GM12878 (cell line): ENCODE results near the gene POU2AF1. TPM values are rescaled to one million over a fixed set of nuclear protein-coding genes. Genes with fewer than 3 reads are reported as not detected.

Experiments used
- ATAC-seq: fragments of 200-7000 bp; cut with Tn5 transposase; 3 replicates; pipeline ENCODE4 v1.9.1; 2020; ENCODE audit warnings: mild to moderate bottlenecking, moderate library complexity
- BruUV-seq: library from RNA; stranded (reverse); fragments of 400-500 nt; replicated peaks from 2 replicates; lab custom pipeline; 2021; lab: Mats Ljungman, UMichigan
- CTCF ChIA-PET: fragments of 300-600 bp; sonication (Branson Sonifier 250); formaldehyde crosslinking; extraction: SDS; loops from one replicate; lab custom pipeline; 2021; ENCODE audit warnings: inconsistent platforms; lab: Yijun Ruan, JAX
- POLR2A ChIA-PET: fragments of 350-600 bp; formaldehyde crosslinking; extraction: SDS; loops from one replicate; lab custom pipeline; 2021; ENCODE audit warnings: inconsistent platforms; lab: Charles Lee
- RAD21 ChIA-PET: fragments of 300-600 bp; sonication (Branson Sonifier 250); formaldehyde crosslinking; loops from one replicate; lab custom pipeline; 2023; ENCODE audit warnings: antibody characterized with exemption; ENCODE audit not compliant: unreplicated experiment; lab: Charles Lee
- SMC1A ChIA-PET: fragments of 300-600 bp; sonication (Branson Sonifier 250); formaldehyde crosslinking; loops from one replicate; lab custom pipeline; 2023; ENCODE audit not compliant: unreplicated experiment, uncharacterized antibody; lab: Charles Lee
- DNase-seq: peaks from one replicate; pipeline ENCODE4 v3.0.0-alpha.2; 2011; ENCODE audit warnings: low read depth, low spot score
- FAIRE-seq: peaks from 3 replicates; lab custom pipeline; 2011; peaks lifted over from hg19 to GRCh38; lab: Jason Lieb, UNC
- H2AFZ ChIP-seq: 2 replicates; pipeline ENCODE4 v1.6.0; 2011; ENCODE audit warnings: low read depth, low read length, control low read depth; ENCODE audit not compliant: control insufficient read depth
- H3K27ac ChIP-seq: 2 replicates; pipeline ENCODE4 v1.5.1; 2011; ENCODE audit warnings: control low read depth; ENCODE audit not compliant: control insufficient read depth, insufficient read depth
- H3K27me3 ChIP-seq, 2 experiments: replicated peaks in 1 of 2; 2 replicates each; pipeline versions ENCODE4 v1.6.0 to v1.6.1; 2011; ENCODE audit warnings: low read length in 1 of 2; ENCODE audit not compliant: control insufficient read depth in 2 of 2, insufficient read depth in 2 of 2
- H3K36me3 ChIP-seq, 2 experiments: 2 replicates each; pipeline ENCODE4 v1.5.1; 2011; ENCODE audit warnings: low read length in 1 of 2; ENCODE audit not compliant: control insufficient read depth in 2 of 2, insufficient read depth in 2 of 2
- H3K4me1 ChIP-seq: 2 replicates; pipeline ENCODE4 v1.6.1; 2011; ENCODE audit warnings: mild to moderate bottlenecking, low read length, moderate library complexity, mixed read lengths; ENCODE audit not compliant: control insufficient read depth, insufficient read depth
- H3K4me2 ChIP-seq: 2 replicates; pipeline ENCODE4 v1.6.0; 2011; ENCODE audit warnings: control low read depth; ENCODE audit not compliant: control insufficient read depth, insufficient read depth
- H3K4me3 ChIP-seq: fragments of 200-600 bp; sonication (generic); 2 replicates; pipeline ENCODE4 v1.5.1; 2016
- H3K79me2 ChIP-seq: 2 replicates; pipeline ENCODE4 v1.6.0; 2011; ENCODE audit warnings: low read length; ENCODE audit not compliant: control insufficient read depth, insufficient read depth
- H3K9ac ChIP-seq: 2 replicates; pipeline ENCODE4 v1.8.0; 2011; ENCODE audit warnings: low read length, control low read depth, mixed read lengths; ENCODE audit not compliant: control insufficient read depth, insufficient read depth
- H3K9me3 ChIP-seq: replicated peaks from 3 replicates; pipeline ENCODE4 v1.5.1; 2011; ENCODE audit warnings: mild to moderate bottlenecking, low read length; ENCODE audit not compliant: control insufficient read depth, insufficient read depth
- H4K20me1 ChIP-seq: 2 replicates; pipeline ENCODE4 v1.6.0; 2011; ENCODE audit not compliant: control insufficient read depth, insufficient read depth
- ATF7 ChIP-seq: fragments of 450-650 bp; IDR thresholded peaks from 2 replicates; pipeline ENCODE4 v1.6.1; 2016; ENCODE audit warnings: low read depth, mild to moderate bottlenecking
- CBX5 ChIP-seq: sonication (generic); IDR thresholded peaks from 2 replicates; pipeline ENCODE4 v1.6.1; 2016; ENCODE audit warnings: low read depth, moderate library complexity, mild to moderate bottlenecking, inconsistent platforms
- DPF2 ChIP-seq: fragments of 450-650 bp; IDR thresholded peaks from 2 replicates; pipeline ENCODE4 v1.6.1; 2017; ENCODE audit warnings: mild to moderate bottlenecking
- EGR1 ChIP-seq, 2 experiments: IDR thresholded peaks; 1 replicate in 1 of 2; 2 replicates in 1 of 2; pipeline ENCODE4 v1.6.1; 2011 to 2012; ENCODE audit warnings: low read depth in 2 of 2, low read length in 2 of 2, borderline replicate concordance in 1 of 2, mild to moderate bottlenecking in 1 of 2, moderate library complexity in 1 of 2
- ELK1 ChIP-seq: IDR thresholded peaks from 2 replicates; pipeline ENCODE4 v1.6.1; 2012; ENCODE audit warnings: low read depth, low read length, improper control_type of control experiment
- IRF5 ChIP-seq: fragments of 450-650 bp; IDR thresholded peaks from 2 replicates; pipeline ENCODE4 v1.6.1; 2017; ENCODE audit warnings: borderline replicate concordance
- ZBED1 ChIP-seq: IDR thresholded peaks from 2 replicates; pipeline ENCODE4 v1.6.1; 2016; ENCODE audit warnings: borderline replicate concordance
- ZNF274 ChIP-seq: IDR thresholded peaks from one replicate; pipeline ENCODE4 v1.8.0; 2011; ENCODE audit not compliant: insufficient read length, insufficient read depth
- ZNF622 ChIP-seq: fragments of 450-650 bp; IDR thresholded peaks from 2 replicates; pipeline ENCODE4 v1.6.1; 2017; ENCODE audit warnings: mild to moderate bottlenecking, inconsistent platforms
- ZZZ3 ChIP-seq: IDR thresholded peaks from 2 replicates; pipeline ENCODE4 v1.6.1; 2011; ENCODE audit warnings: low read depth; ENCODE audit not compliant: control insufficient read depth, insufficient read length
- WGBS: methylation state at CpG from one replicate; pipeline ENCODE4 v1.1.6; 2016; ENCODE audit warnings: low lambda C conversion rate; ENCODE audit not compliant: insufficient replicate concordance, insufficient coverage; ENCODE audit errors: missing lambda C conversion rate; 5-methylcytosine and 5-hydroxymethylcytosine counted together
- in situ Hi-C: fragments of 300-500 bp; cut with MboI; formaldehyde crosslinking; loops from 9 replicates; pipeline ENCODE4 v1.14.3; 2018; ENCODE audit warnings: mixed read lengths
- intact Hi-C: fragments of 100-400 bp; cut with micrococcal nuclease; formaldehyde crosslinking; loops from one replicate; pipeline ENCODE4 v1.14.2; 2022; ENCODE audit not compliant: unreplicated experiment
- polyA plus RNA-seq, 11 experiments: library from polyadenylated mRNA; depleted of rRNA in 4 of 11; unstranded in 6 of 11; stranded (reverse) in 5 of 11; fragments of >200 nt; fragmentation: Nextera tagmentation in 4 of 11; fragmentation: Illumina TruSeq in 1 of 11; extraction: Ambion mirVana in 4 of 11; extraction: Trizol in 1 of 11; gene quantifications; 1 replicate in 1 of 11; 2 replicates in 10 of 11; pipeline versions ENCODE4 v1.2.1 to v1.2.3, GENCODE V29; 2011 to 2016; ENCODE audit warnings: inconsistent platforms in 2 of 11, missing spikeins in 2 of 11, low read depth in 1 of 11
- total RNA-seq, 4 experiments: library from RNA; depleted of rRNA in 3 of 4; stranded (reverse); fragments of >200 nt in 3 of 4; fragmentation: Illumina TruSeq in 1 of 4; extraction: Trizol in 1 of 4; gene quantifications; 2 replicates each; pipeline versions ENCODE4 v1.2.1 to v1.2.3, GENCODE V29; 2013 to 2021

The POU2AF1 gene
- total and polyA plus RNA-seq, 10 of the 15 experiments (the other 5 are each of a cell fraction or from before 2014, with no cell fraction given), result 13.1 to 169 (median 75.5) TPM

- no peak for TF ChIP-seq ELK1
- no peak for TF ChIP-seq ZNF622
- no peak; the same call in none of the 2 replicates for TF ChIP-seq CBX5
- peak; percentile 99 for TF ChIP-seq DPF2
- no peak for TF ChIP-seq ZZZ3
- peak; percentile 35; the same call in 1 of the 2 replicates for TF ChIP-seq ZBED1
- TF ChIP-seq EGR1 (IDR thresholded peaks at IDR 0.05; ENCODE audit: borderline replicate concordance in 1 of 2, low read depth in 2 of 2, low read length in 2 of 2), result peak in 1 of 2 experiments; percentile 47; a peak in 1 of 3 replicates
- no peak for TF ChIP-seq ZNF274
These were observed at the start of gene POU2AF1 (continued) for GRCh38 chr11:111378861-111379601.

- RAD21 ChIA-PET, result interaction anchor here (1.2 to 19.6 kb wide), 9 partner anchors 8 to 146 kb away, joined by 3 to 322 read pairs (median 4); no protein-coding TSS in a partner anchor
- 79% methylated on average over 5 of the region's 5 CpGs for WGBS
- Histone ChIP-seq H2AFZ (no peak overlapping the region), H3K27ac (no peak overlapping the region), H3K36me3 (no peaks in the 10 kb centered on the region), H3K4me2 (no peak overlapping the region)
- no peak for FAIRE-seq
- TF ChIP-seq IRF5 (no peak), ATF7 (peak; percentile 67)
- TF ChIP-seq, all 136 proteins: peak for 1
- ChIA-PET POLR2A (interaction anchor here (0.6 to 3.5 kb wide), 7 partner anchors 8 to 265 kb away, joined by 3 to 14 read pairs (median 4); no protein-coding TSS in a partner anchor), SMC1A (interaction anchor here (0.7 to 29.3 kb wide), 20 partner anchors 9 to 198 kb away, joined by 3 to 972 read pairs (median 4); partner anchors contain the start of gene POU2AF1), CTCF (interaction anchor here (0.6 to 18.2 kb wide), 46 partner anchors 9 to 982 kb away, joined by 3 to 680 read pairs (median 4); partner anchors contain the start of gene POU2AF1)
- in situ Hi-C loops, result loop anchor here (10.0 kb wide), 1 partner anchor 983 kb away; no protein-coding TSS in a partner anchor
- no peaks in the 10 kb centered on the region for H3K79me2 ChIP-seq
- H4K20me1 ChIP-seq, result no peaks in the 10 kb centered on the region
- H3K9ac ChIP-seq, result no peak overlapping the region
- intact Hi-C loops, result loop anchor here (10.0 kb wide), 1 partner anchor 993 kb away; no protein-coding TSS in a partner anchor
- no peak overlapping the region for H3K4me3 ChIP-seq
- ATAC-seq, result no peak
- DNase-seq, result no peak
- no peaks in the 10 kb centered on the region for H3K27me3 ChIP-seq
- no peaks in the 10 kb centered on the region for H3K9me3 ChIP-seq
- no TSS peak for BruUV-seq
- peaks cover 6% of the 10 kb centered on the region; the same call in 1 of the 2 replicates for H3K4me1 ChIP-seq
These were observed 49.2 kb upstream of the POU2AF1 start for GRCh38 chr11:111428113-111428876.
